Body of pancreas (tissue), 4 donors: ENCODE measurements around the gene GPRC5B. TPM values are rescaled to one million over a fixed set of nuclear protein-coding genes. Genes with fewer than 3 reads are reported as not detected.

Experiments used
- ATAC-seq: fragments of 150-250 bp; one replicate; pipeline ENCODE4 v1.9.1; 2016
- DNase-seq, 4 donors: peaks; one replicate each; pipeline ENCODE4 v3.0.0-alpha.2; 2019
- H3K27ac ChIP-seq, 4 donors: fragments of 200-600 bp; sonication (generic); 1 replicate in 3 of 4; 2 replicates in 1 of 4; pipeline versions ENCODE4 v1.5.1 to v1.6.1; 2016 to 2019; ENCODE audit warnings: mild to moderate bottlenecking in 1 of 4, mixed read lengths in 1 of 4, moderate library complexity in 1 of 4
- H3K27me3 ChIP-seq, 2 donors: fragments of 200-600 bp; sonication (generic); one replicate each; pipeline ENCODE4 v1.6.0; 2016; ENCODE audit warnings: mild to moderate bottlenecking in 1 of 2
- H3K36me3 ChIP-seq, 2 donors: fragments of 200-600 bp; sonication (generic); replicated peaks in 1 of 2; 2 replicates each; pipeline ENCODE4 v1.5.1; 2016; ENCODE audit warnings: low read depth in 2 of 2; ENCODE audit not compliant: insufficient read depth in 1 of 2
- H3K4me1 ChIP-seq: fragments of 200-600 bp; sonication (generic); one replicate; pipeline ENCODE4 v1.6.0; 2016
- H3K4me3 ChIP-seq, 2 donors: fragments of 200-600 bp; sonication (generic); 1 replicate in 1 of 2; 2 replicates in 1 of 2; pipeline ENCODE4 v1.5.1; 2016 to 2019
- H3K9me3 ChIP-seq, 3 donors: fragments of 200-600 bp; sonication (generic); 1 replicate in 2 of 3; 2 replicates in 1 of 3; pipeline ENCODE4 v1.5.1; 2016
- POLR2A ChIP-seq, 3 donors: fragments of 450-650 bp; IDR thresholded peaks; one replicate each; pipeline ENCODE4 v1.6.1; 2016; ENCODE audit warnings: antibody characterized with exemption in 3 of 3, mild to moderate bottlenecking in 2 of 3
- WGBS, 2 donors: methylation state at CpG; one replicate each; pipeline ENCODE4 v1.1.5; 2017; 5-methylcytosine and 5-hydroxymethylcytosine counted together
- intact Hi-C: fragments of 100-400 bp; cut with DNase I; formaldehyde crosslinking; loops from one replicate; pipeline ENCODE4 v1.15.1; 2023
- total RNA-seq, 2 donors: library from RNA; depleted of rRNA; stranded (reverse); fragments of >200 nt; gene quantifications; one replicate each; pipeline ENCODE4 v1.1.0, GENCODE V29; 2016
- TF ChIP-seq, protein P1 (sequence below), 7 experiments: fragments of 450-650 bp in 4 of 7; fragments of 200-600 bp in 3 of 7; sonication (generic) in 3 of 7; IDR thresholded peaks; one replicate each; pipeline ENCODE4 v1.5.1; 2016 to 2019; ENCODE audit warnings: antibody characterized with exemption in 7 of 7

The GPRC5B gene
- total RNA-seq, 2 donors from 2014 or later = 27.7 to 31.6 TPM

- DNase-seq (no peak), ATAC-seq (no peak)
- H3K9me3 ChIP-seq = no peaks in the 10 kb centered on the region
- H3K36me3 ChIP-seq = no peaks in the 10 kb centered on the region
- H3K27me3 ChIP-seq = no peaks in the 10 kb centered on the region
- intact Hi-C loops = no loop called here
- H3K27ac ChIP-seq = no peak overlapping the region
- H3K4me1 ChIP-seq = no peaks in the 10 kb centered on the region
- H3K4me3 ChIP-seq = no peak overlapping the region
- TF ChIP-seq POLR2A (IDR thresholded peaks at IDR 0.05) = no peak
- TF ChIP-seq, protein P1, sequence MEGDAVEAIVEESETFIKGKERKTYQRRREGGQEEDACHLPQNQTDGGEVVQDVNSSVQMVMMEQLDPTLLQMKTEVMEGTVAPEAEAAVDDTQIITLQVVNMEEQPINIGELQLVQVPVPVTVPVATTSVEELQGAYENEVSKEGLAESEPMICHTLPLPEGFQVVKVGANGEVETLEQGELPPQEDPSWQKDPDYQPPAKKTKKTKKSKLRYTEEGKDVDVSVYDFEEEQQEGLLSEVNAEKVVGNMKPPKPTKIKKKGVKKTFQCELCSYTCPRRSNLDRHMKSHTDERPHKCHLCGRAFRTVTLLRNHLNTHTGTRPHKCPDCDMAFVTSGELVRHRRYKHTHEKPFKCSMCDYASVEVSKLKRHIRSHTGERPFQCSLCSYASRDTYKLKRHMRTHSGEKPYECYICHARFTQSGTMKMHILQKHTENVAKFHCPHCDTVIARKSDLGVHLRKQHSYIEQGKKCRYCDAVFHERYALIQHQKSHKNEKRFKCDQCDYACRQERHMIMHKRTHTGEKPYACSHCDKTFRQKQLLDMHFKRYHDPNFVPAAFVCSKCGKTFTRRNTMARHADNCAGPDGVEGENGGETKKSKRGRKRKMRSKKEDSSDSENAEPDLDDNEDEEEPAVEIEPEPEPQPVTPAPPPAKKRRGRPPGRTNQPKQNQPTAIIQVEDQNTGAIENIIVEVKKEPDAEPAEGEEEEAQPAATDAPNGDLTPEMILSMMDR (IDR thresholded peaks at IDR 0.05) = no peak
- 100% methylated on average over 1 of the region's 1 CpG for WGBS, 2 donors
Observed at GRCh38 chr16:19843371-19843770, 41.3 kb downstream of the GPRC5B start.

DNA sequence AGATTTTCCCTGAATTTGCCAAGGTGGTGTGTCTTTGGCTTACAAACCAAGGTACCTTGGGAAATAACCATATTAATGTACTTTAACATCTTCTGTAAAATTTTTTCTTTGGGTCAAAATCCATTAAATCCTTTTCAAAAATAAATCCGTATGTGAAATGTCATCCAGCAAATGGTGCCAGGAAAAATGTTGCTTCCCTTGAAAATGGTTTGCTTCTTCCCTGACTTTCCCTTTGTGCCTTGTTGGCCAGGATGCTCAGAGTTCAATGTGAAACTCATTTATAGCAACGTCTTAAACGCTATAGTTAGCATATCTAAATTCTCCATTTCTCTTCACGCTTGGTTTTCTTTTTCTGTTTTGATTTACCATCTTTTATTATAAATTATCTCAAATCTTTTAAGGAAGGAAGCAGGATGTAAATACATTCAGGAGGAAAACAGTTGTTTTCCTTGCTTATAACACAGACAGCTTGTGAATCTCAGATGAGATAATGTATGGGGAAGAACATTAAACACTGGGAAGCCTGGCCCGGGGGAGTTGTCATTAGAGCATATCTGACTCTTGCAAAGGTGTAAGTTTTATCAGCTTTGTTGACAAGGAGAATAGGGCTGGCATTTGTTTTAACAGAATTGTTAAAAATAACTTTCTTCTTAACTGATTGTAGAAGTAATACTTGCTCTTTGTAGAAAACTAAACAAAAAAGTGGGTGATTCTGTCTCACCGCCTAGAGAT is 42.1 kb downstream of the GPRC5B start:
- no peak overlapping the region for H3K4me3 ChIP-seq
- WGBS, 2 donors = 52 to 59% methylated on average over 6 of the region's 6 CpGs
- DNase-seq = no peak
- ATAC-seq = no peak
- H3K27me3 ChIP-seq = no peaks in the 10 kb centered on the region
- intact Hi-C loops = no loop called here
- no peaks in the 10 kb centered on the region for H3K4me1 ChIP-seq
- no peaks in the 10 kb centered on the region for H3K36me3 ChIP-seq
- H3K9me3 ChIP-seq = no peaks in the 10 kb centered on the region
- H3K27ac ChIP-seq = no peak overlapping the region
- TF ChIP-seq, protein P1 (IDR thresholded peaks at IDR 0.05) = no peak
- no peak for TF ChIP-seq POLR2A (IDR thresholded peaks at IDR 0.05)

DNA sequence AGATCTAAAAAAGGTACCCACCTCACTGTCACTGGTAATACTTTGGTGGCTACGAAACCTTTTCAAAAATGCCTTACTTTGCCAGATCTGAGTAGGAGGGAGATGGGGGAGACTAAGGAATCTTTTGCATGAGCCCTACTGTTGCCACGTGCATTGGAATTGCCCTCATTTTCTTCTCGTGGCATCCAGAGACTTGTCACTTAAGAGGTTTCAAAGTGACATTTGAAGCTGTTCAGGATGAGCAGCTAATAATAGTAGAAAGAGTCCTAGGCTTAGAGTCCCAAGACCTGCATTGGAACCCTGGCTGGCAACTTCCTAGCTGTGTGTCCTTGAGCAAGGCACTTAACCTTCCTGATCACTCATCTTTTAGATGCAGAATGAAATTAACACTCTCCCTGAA is 43.5 kb downstream of the GPRC5B start:
- ATAC-seq (no peak), DNase-seq (no peak)
- Histone ChIP-seq H3K4me1 (no peaks in the 10 kb centered on the region), H3K9me3 (no peaks in the 10 kb centered on the region), H3K4me3 (no peak overlapping the region), H3K36me3 (no peaks in the 10 kb centered on the region), H3K27me3 (no peaks in the 10 kb centered on the region), H3K27ac (no peak overlapping the region)
- no peak for TF ChIP-seq POLR2A (IDR thresholded peaks at IDR 0.05)
- TF ChIP-seq, protein P1 (IDR thresholded peaks at IDR 0.05) = no peak
- 85 to 87% methylated on average over 3 of the region's 3 CpGs for WGBS, 2 donors
- intact Hi-C loops = no loop called here

DNA sequence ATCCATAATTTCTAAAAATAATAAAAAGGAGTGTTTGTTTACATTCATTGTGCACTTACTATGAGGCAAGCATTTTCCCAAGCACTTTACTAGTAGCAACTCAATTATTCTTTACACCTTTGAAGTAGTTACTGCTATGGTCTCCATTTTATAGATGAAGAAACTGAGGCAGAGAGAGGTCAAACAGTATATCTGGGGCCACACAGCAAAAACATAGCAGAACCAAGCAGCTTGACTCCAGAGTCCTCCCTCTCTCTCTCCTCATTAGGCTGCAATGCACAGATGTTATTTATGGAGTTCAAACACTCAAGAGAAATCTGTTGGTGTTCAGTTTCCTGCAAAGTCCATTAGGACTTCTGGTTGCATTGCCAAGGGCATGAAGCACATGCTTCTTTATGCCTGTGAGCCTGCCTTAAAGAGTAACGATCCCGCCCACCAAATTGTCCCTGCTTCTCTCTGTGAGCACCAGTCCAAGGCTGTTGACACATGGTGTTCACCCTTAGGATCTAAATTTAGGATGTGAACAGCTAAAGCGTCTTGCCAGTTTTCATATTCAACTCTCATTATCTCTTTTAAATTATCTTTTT is 44.0 kb downstream of the GPRC5B start:
- no peak for ATAC-seq
- no peak overlapping the region for H3K27ac ChIP-seq
- H3K27me3 ChIP-seq = no peaks in the 10 kb centered on the region
- WGBS, 2 donors = 67 to 77% methylated on average over 3 of the region's 3 CpGs
- intact Hi-C loops = no loop called here
- no peak for DNase-seq
- no peak for TF ChIP-seq POLR2A (IDR thresholded peaks at IDR 0.05)
- TF ChIP-seq, protein P1 (IDR thresholded peaks at IDR 0.05) = no peak
- H3K4me3 ChIP-seq = no peak overlapping the region
- no peaks in the 10 kb centered on the region for H3K36me3 ChIP-seq
- no peaks in the 10 kb centered on the region for H3K4me1 ChIP-seq
- H3K9me3 ChIP-seq = no peaks in the 10 kb centered on the region
